ENCODE data around the gene NFKBIL1. TPM values are rescaled to one million over a fixed set of nuclear protein-coding genes. Genes with fewer than 3 reads are reported as not detected.
"Not testable (repeated sequence)": the region's sequence is repeated elsewhere in the genome, so short reads cannot be mapped to it uniquely, and the experiment has no call there.

NFKBIL1 gene, protein sequence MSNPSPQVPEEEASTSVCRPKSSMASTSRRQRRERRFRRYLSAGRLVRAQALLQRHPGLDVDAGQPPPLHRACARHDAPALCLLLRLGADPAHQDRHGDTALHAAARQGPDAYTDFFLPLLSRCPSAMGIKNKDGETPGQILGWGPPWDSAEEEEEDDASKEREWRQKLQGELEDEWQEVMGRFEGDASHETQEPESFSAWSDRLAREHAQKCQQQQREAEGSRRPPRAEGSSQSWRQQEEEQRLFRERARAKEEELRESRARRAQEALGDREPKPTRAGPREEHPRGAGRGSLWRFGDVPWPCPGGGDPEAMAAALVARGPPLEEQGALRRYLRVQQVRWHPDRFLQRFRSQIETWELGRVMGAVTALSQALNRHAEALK
- total RNA-seq, result 10 to 100 TPM; 32.5 to 55.1 (median 36.3) TPM
- 10 to 100 TPM; 18.0 to 31.3 (median 25.2) TPM for polyA plus RNA-seq

DNA sequence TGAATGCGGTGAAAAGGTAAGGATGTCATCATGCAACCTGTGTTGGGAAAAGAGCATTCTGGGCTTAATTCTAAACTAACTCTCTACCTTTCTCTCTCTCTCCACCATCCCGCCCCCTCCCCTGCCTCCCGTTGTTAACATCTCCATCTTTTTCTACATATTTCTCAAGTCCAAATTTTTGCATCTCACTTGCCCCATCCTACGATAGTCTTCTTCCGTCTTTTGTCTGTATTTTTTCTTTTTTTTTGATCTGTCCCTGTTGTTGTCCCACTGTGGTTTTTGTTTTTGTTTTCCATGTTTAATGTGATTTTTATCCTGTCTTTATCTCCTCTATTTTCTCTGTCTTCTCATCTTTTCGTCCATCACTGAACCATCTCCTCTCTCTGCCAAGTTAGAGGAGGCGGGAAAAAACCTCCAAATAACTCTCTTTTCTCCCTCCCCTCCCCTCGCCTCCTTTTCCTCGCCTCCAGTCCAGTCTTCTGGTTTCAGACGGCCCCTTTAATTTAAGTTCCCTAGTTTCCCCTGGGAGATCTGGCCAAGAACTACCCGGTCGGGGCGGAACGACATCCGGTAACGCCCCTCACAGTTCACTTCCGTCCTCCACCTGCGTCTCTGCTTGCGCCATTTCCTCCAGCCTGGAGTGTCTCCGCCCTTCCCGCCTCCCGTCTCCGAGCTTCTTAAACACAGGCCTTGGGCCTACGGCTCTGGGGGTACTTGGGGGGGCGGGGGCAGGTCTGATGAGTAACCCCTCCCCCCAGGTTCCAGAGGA lies at the start of gene NFKBIL1:
Gene NFKBIL1, plus strand, starts transcription at position 651 of the 769 bp plus-strand sequence. Its CDS starts 87 bp downstream, at position 738.
- H3K4me3 ChIP-seq, result peak within 1 kb of the TSS; percentile 40 to 51 (median 46)
- 0% methylated on average over 25 of the region's 25 CpGs for WGBS, 2 donors
- H3K4me1 ChIP-seq, result peaks cover 0 to 30% (median 23%) of the 10 kb centered on the region in 4 donors
- DNase-seq, result peak; percentile 99
- TF ChIP-seq POLR2AphosphoS5 (IDR thresholded peaks at IDR 0.05), result peak; percentile 73 to 88 (median 78)
- peak in 1 of 2 donors; percentile 44 for TF ChIP-seq POLR2A (IDR thresholded peaks at IDR 0.05)
- peak in 1 of 4 donors; percentile 83 for TF ChIP-seq EP300 (IDR thresholded peaks at IDR 0.05)
- peak in 1 of 4 experiments; percentile 32 for TF ChIP-seq CTCF (IDR thresholded peaks at IDR 0.05)
- peaks cover 0 to 36% (median 3%) of the 10 kb centered on the region in 4 donors for H3K36me3 ChIP-seq
- H3K9me3 ChIP-seq, result no peaks in the 10 kb centered on the region
- no peaks in the 10 kb centered on the region for H3K27me3 ChIP-seq
- intact Hi-C loops (cut with DNase I), result loop anchor here (1.0 to 10.0 kb wide), 7 partner anchors 34 to 408 kb away; partner anchors contain the start of genes ABHD16A, BAG6, LY6G6F and MICA
- peak within 1 kb of the TSS; percentile 85 to 88 (median 86) for H3K27ac ChIP-seq

GRCh38 chr6:31498748-31499147 lies 48.7 kb upstream of the NFKBIL1 start:
- Histone ChIP-seq H3K4me3 (no peak overlapping the region), H3K27ac (no peak overlapping the region), H3K9me3 (peaks cover 0 to 2% (median 0%) of the 10 kb centered on the region in 4 donors), H3K36me3 (no peaks in the 10 kb centered on the region), H3K4me1 (peaks cover 0 to 31% (median 25%) of the 10 kb centered on the region in 4 donors), H3K27me3 (peaks cover 13 to 76% (median 27%) of the 10 kb centered on the region in 3 donors)
- 13 to 25% methylated on average over 21 of the region's 21 CpGs for WGBS, 2 donors
- TF ChIP-seq CTCF (IDR thresholded peaks at IDR 0.05) (no peak), POLR2A (IDR thresholded peaks at IDR 0.05) (no peak), EP300 (IDR thresholded peaks at IDR 0.05) (no peak), POLR2AphosphoS5 (IDR thresholded peaks at IDR 0.05) (no peak)
- intact Hi-C loops (cut with DNase I), result no loop called here
- DNase-seq, result no peak

DNA sequence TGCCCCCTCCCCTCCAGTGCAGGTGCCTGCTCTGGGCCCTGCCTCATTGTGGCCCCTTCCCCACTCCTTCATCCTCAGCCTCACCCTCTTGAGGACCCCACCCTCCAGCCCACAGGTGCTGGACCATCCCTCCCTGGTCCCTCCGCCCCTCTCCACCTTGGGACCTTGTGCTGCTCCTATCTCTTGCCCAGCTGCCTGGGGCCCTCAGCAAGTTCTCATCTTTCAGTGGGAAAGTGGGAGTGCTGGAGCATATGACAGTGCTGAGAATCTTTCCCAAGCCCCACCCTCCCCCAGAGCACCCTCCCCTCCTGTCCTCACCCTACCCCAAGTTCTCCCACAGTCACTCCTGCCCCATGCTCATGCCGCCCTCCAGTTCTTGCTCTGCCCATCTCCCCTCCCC lies 47.8 kb upstream of the NFKBIL1 start:
- DNase-seq; H3K9me3 ChIP-seq; intact Hi-C loops (cut with DNase I); H3K36me3 ChIP-seq; H3K27ac ChIP-seq; H3K4me3 ChIP-seq: not testable (repeated sequence)
- peaks cover 13 to 76% (median 20%) of the 10 kb centered on the region in 3 donors for H3K27me3 ChIP-seq
- H3K4me1 ChIP-seq, result peaks cover 0 to 24% (median 16%) of the 10 kb centered on the region in 4 donors
- WGBS, 2 donors, result 100% methylated on average over 1 of the region's 2 CpGs

- Histone ChIP-seq H3K4me3 (no peak overlapping the region), H3K9me3 (peaks cover 0 to 2% (median 0%) of the 10 kb centered on the region in 4 donors), H3K27ac (no peak overlapping the region), H3K4me1 (peaks cover 0 to 15% (median 10%) of the 10 kb centered on the region in 4 donors), H3K27me3 (peaks cover 9 to 73% (median 23%) of the 10 kb centered on the region in 3 donors), H3K36me3 (no peaks in the 10 kb centered on the region)
- DNase-seq, result no peak
- TF ChIP-seq EP300 (IDR thresholded peaks at IDR 0.05), result no peak
- no peak for TF ChIP-seq POLR2A (IDR thresholded peaks at IDR 0.05)
- no peak for TF ChIP-seq CTCF (IDR thresholded peaks at IDR 0.05)
- TF ChIP-seq POLR2AphosphoS5 (IDR thresholded peaks at IDR 0.05), result no peak
- intact Hi-C loops (cut with DNase I), result no loop called here
Measured at GRCh38 chr6:31502586-31502985, 44.8 kb upstream of the NFKBIL1 start.

DNA sequence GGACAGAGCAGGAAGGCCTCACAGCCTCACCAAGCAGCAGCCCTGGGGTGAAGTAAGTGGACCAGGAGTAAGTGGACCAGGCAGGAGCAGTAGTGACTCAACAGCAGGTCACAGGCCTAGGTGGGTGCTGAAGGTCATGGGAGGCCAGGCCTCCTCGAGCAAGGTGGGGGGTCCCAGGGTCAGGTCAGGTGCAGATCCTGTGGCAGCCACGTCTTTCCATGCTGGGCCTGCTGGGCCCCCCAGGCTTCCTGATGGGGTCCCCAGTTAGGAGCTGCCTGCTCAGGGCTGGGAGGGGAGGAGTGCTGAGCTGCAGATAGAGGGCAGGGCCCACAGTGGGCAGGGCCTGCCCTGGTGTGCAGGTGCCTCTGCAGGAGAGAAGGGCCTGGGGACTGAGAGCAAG lies 38.4 kb upstream of the NFKBIL1 start:
- H3K9me3 ChIP-seq; intact Hi-C loops (cut with DNase I); H3K36me3 ChIP-seq; H3K4me1 ChIP-seq; H3K27ac ChIP-seq; DNase-seq; H3K4me3 ChIP-seq: not testable (repeated sequence)
- 48 to 49% methylated on average over 2 of the region's 2 CpGs for WGBS, 2 donors
- peaks cover 0 to 22% (median 11%) of the 10 kb centered on the region in 3 donors for H3K27me3 ChIP-seq
